GM12878 (cell line): Measurements from ENCODE around the gene KLHL15.

ENCODE experiments used
- CHD2 ChIP-seq: IDR thresholded peaks from 2 replicates; pipeline ENCODE4 v1.6.1; 2011; ENCODE audit warnings: low read depth, low read length, improper control_type of control experiment, borderline replicate concordance
- POLR2AphosphoS2 ChIP-seq: IDR thresholded peaks from 2 replicates; pipeline ENCODE4 v1.6.1; 2011; ENCODE audit warnings: low read depth, mild to moderate bottlenecking, low read length, improper control_type of control experiment, moderate library complexity
- RAD21 ChIP-seq: IDR thresholded peaks from 2 replicates; pipeline ENCODE4 v1.6.1; 2011; ENCODE audit warnings: mild to moderate bottlenecking, low read depth, low read length, moderate library complexity; ENCODE audit not compliant: insufficient read depth
- TAF1 ChIP-seq: IDR thresholded peaks from 2 replicates; pipeline ENCODE4 v1.6.1; 2011; ENCODE audit warnings: mild to moderate bottlenecking, low read depth, low read length, borderline replicate concordance

DNA sequence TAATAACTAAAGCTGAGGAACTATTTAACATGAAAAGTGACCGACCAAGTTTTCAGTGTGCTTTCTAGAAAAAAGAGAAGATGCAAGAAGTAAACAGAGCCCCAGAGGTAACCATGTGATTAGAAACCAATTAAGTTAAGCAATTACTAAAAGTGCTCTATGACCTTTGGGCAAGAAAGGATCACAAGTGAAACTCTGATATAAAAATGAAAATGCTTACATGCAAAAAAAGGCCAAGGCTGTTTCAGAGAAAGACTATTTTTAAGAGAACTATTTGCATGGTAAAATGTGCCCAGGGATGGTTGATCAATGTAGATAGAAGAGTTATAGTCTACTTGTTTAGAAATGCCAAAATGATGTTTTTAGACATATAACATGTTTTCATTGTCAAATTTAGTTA is 22.0 kb downstream of the KLHL15 start:
- TF ChIP-seq RAD21 (no peak), TAF1 (no peak), CHD2 (no peak), POLR2AphosphoS2 (no peak)
